HepG2 (cell line): ENCODE results near the gene APOC3. TPM values are rescaled to one million over a fixed set of nuclear protein-coding genes. Genes with fewer than 3 reads are reported as not detected.
A peak's percentile ranks its signal among the peaks of the same experiment; 100 is the strongest.

ENCODE experiments used
- ATF7-NPFF ChIP-seq: sonication (generic); formaldehyde crosslinking; IDR thresholded peaks from 2 replicates; pipeline ENCODE4 v1.8.1; 2023; ENCODE audit warnings: mild to moderate bottlenecking, low read depth, missing genetic modification reagents, moderate library complexity
- ISL2 ChIP-seq: sonication (generic); formaldehyde crosslinking; IDR thresholded peaks from 2 replicates; pipeline ENCODE4 v1.5.0; 2020; ENCODE audit warnings: missing genetic modification reagents
- KAT8 ChIP-seq: IDR thresholded peaks from 2 replicates; pipeline ENCODE4 v1.6.1; 2016; ENCODE audit warnings: missing genetic modification reagents, missing compliant biosample characterization
- MYC ChIP-seq: sonication (generic); formaldehyde crosslinking; IDR thresholded peaks from 2 replicates; pipeline ENCODE4 v1.9.0; 2021; ENCODE audit warnings: missing genetic modification reagents, borderline replicate concordance
- PATZ1 ChIP-seq: sonication (generic); formaldehyde crosslinking; IDR thresholded peaks from 2 replicates; pipeline ENCODE4 v1.4.0; 2020; ENCODE audit warnings: missing genetic modification reagents
- PRDM4 ChIP-seq: sonication (generic); formaldehyde crosslinking; IDR thresholded peaks from 2 replicates; pipeline ENCODE4 v1.9.0; 2021; ENCODE audit warnings: missing genetic modification reagents, borderline replicate concordance
- RFXAP ChIP-seq: sonication (generic); formaldehyde crosslinking; IDR thresholded peaks from 2 replicates; pipeline ENCODE4 v1.4.0; 2020; ENCODE audit warnings: missing genetic modification reagents, borderline replicate concordance
- RXRB ChIP-seq: IDR thresholded peaks from 2 replicates; pipeline ENCODE4 v1.6.1; 2016; ENCODE audit warnings: borderline replicate concordance, missing genetic modification reagents, missing compliant biosample characterization
- SNAPC2 ChIP-seq: sonication (generic); formaldehyde crosslinking; IDR thresholded peaks from 2 replicates; pipeline ENCODE4 v1.8.1; 2022; ENCODE audit warnings: mild to moderate bottlenecking, missing genetic modification reagents
- YY1 ChIP-seq: IDR thresholded peaks from 2 replicates; pipeline ENCODE4 v1.6.1; 2011; ENCODE audit warnings: low read length, low read depth, moderate library complexity, mild to moderate bottlenecking; ENCODE audit not compliant: insufficient read depth, insufficient replicate concordance
- ZBTB7B ChIP-seq: sonication (generic); formaldehyde crosslinking; IDR thresholded peaks from 2 replicates; pipeline ENCODE4 v1.4.0; 2020; ENCODE audit warnings: missing genetic modification reagents
- ZNF83 ChIP-seq: sonication (generic); formaldehyde crosslinking; IDR thresholded peaks from 2 replicates; pipeline ENCODE4 v1.4.0; 2020; ENCODE audit warnings: missing genetic modification reagents, mild to moderate bottlenecking, borderline replicate concordance
- ZXDC ChIP-seq: sonication (generic); formaldehyde crosslinking; IDR thresholded peaks from 2 replicates; pipeline ENCODE4 v1.5.0; 2020; ENCODE audit warnings: mild to moderate bottlenecking, missing genetic modification reagents
- polyA plus RNA-seq, 8 experiments: library from polyadenylated mRNA; depleted of rRNA in 3 of 8; stranded (reverse) in 7 of 8; unstranded in 1 of 8; fragments of >200 nt; fragmentation: Illumina TruSeq in 4 of 8; extraction: Trizol in 4 of 8; gene quantifications; 2 replicates each; pipeline versions ENCODE4 v1.2.1 to v1.2.3, GENCODE V29; 2011 to 2016; ENCODE audit warnings: low read depth in 4 of 8, missing spikeins in 1 of 8, mixed read lengths in 1 of 8; ENCODE audit not compliant: insufficient read depth in 1 of 8
- total RNA-seq, 5 experiments: library from RNA; depleted of rRNA; stranded (reverse); fragments of >200 nt; fragmentation: Illumina TruSeq; extraction: Trizol; gene quantifications; 2 replicates each; pipeline ENCODE4 v1.2.3, GENCODE V29; 2016; ENCODE audit warnings: low read depth in 1 of 5
- TF ChIP-seq, protein P1 (sequence below): IDR thresholded peaks from 2 replicates; pipeline ENCODE4 v1.6.1; 2012; ENCODE audit warnings: low read length, improper control_type of control experiment
- TF ChIP-seq, protein P2 (sequence below): sonication (generic); formaldehyde crosslinking; IDR thresholded peaks from 2 replicates; pipeline ENCODE4 v1.4.0; 2020; ENCODE audit warnings: missing genetic modification reagents, low read depth, mild to moderate bottlenecking, borderline replicate concordance

The APOC3 gene
- total and polyA plus RNA-seq, 2 of the 13 experiments (the other 11 are each of a cell fraction or from before 2014, with no cell fraction given), result 314 to 687 TPM

DNA sequence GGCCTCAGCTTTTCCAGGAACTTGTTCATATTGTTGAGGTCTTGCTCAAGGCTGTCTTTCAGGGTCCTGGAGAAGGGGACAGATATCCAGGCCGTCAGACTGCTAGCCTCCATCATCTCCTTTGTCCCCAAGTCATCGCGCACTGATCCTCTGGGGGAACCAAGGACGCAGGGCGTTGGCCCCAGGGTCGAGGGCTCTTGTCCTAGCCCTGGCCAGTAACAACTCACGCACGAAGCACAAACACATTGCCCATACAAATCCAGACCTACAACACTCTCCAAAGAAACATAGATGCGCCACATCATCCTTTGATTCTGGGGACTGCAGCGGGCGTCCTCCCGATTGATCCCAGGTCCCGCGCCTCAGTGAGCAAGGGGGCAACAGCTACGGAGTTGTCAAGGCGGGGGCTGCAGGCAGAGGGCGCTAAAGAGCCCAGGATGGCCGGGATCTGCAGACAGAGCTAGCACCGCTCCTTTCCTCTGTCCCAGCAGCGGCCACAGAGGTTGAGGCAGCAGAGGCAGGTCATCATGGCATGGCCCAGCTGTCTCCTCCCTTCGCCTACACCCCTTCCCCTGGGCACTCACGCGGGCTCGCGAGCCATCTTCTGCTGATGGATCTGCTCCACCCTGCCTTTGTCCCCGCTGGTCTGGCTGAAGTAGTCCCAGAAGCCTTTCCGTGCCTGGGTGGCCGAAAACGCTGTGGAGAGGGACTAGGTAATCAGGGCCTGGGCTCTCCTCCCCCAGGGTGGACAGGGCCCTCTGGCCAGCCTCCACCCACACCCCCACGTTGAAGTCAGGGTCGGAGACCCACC, 38.5 kb upstream of the APOC3 start (continued):
- TF ChIP-seq KAT8 (CRISPR knock-in tag), result peak; percentile 57; the same call in 1 of the 2 replicates
- TF ChIP-seq, protein P1, sequence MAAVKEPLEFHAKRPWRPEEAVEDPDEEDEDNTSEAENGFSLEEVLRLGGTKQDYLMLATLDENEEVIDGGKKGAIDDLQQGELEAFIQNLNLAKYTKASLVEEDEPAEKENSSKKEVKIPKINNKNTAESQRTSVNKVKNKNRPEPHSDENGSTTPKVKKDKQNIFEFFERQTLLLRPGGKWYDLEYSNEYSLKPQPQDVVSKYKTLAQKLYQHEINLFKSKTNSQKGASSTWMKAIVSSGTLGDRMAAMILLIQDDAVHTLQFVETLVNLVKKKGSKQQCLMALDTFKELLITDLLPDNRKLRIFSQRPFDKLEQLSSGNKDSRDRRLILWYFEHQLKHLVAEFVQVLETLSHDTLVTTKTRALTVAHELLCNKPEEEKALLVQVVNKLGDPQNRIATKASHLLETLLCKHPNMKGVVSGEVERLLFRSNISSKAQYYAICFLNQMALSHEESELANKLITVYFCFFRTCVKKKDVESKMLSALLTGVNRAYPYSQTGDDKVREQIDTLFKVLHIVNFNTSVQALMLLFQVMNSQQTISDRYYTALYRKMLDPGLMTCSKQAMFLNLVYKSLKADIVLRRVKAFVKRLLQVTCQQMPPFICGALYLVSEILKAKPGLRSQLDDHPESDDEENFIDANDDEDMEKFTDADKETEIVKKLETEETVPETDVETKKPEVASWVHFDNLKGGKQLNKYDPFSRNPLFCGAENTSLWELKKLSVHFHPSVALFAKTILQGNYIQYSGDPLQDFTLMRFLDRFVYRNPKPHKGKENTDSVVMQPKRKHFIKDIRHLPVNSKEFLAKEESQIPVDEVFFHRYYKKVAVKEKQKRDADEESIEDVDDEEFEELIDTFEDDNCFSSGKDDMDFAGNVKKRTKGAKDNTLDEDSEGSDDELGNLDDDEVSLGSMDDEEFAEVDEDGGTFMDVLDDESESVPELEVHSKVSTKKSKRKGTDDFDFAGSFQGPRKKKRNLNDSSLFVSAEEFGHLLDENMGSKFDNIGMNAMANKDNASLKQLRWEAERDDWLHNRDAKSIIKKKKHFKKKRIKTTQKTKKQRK, result no peak
- no peak for TF ChIP-seq ATF7-NPFF (CRISPR knock-in tag)
- TF ChIP-seq PRDM4 (CRISPR knock-in tag), result 0 out of 2 replicates have a peak, but pooled peaks have one; percentile 8
- peak; percentile 70 for TF ChIP-seq PATZ1 (CRISPR knock-in tag)
- peak; percentile 33; the same call in 1 of the 2 replicates for TF ChIP-seq ISL2 (CRISPR knock-in tag)
- peak; percentile 73 for TF ChIP-seq ZBTB7B
- no peak for TF ChIP-seq ZNF83 (CRISPR knock-in tag)
- TF ChIP-seq RFXAP (CRISPR knock-in tag), result peak; percentile 54; the same call in 1 of the 2 replicates
- peak; percentile 36 for TF ChIP-seq RXRB
- TF ChIP-seq ZXDC (CRISPR knock-in tag), result no peak
- peak; percentile 73 for TF ChIP-seq YY1
- TF ChIP-seq, protein P2, sequence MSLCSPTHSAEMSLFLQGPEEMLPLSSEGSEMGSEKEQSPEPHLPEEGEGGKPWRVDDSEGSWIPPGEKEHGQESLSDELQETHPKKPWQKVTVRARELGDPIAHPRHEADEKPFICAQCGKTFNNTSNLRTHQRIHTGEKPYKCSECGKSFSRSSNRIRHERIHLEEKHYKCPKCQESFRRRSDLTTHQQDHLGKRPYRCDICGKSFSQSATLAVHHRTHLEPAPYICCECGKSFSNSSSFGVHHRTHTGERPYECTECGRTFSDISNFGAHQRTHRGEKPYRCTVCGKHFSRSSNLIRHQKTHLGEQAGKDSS (CRISPR knock-in tag), result peak; percentile 65; the same call in 1 of the 2 replicates
- TF ChIP-seq MYC, result peak; percentile 77; the same call in 1 of the 2 replicates
- peak; percentile 75; the same call in 1 of the 2 replicates for TF ChIP-seq SNAPC2 (CRISPR knock-in tag)
